ENCODE data around the gene TP53TG3.
"Not testable (repeated sequence)": the region's sequence is repeated elsewhere in the genome, so short reads cannot be mapped to it uniquely, and the experiment has no call there.

DNA sequence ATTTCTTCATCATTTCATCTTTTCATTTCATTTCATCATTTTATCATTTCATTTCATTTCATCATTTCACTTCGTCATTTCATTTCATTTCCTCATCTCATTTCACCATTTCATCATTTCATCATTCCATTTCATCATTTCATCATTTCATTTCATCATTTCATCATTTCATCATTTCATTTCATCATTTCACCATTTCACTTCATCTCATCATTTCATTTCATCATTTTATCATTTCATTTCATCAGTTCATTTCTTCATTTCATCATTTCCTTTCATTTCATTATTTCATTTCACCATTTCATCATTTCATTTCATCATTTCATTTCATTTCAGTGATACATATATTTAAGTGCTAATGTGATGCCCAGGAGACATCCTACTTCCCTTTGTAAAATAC lies 28.4 kb downstream of the TP53TG3 start:
- not testable (repeated sequence) for TF ChIP-seq POLR2A (IDR thresholded peaks at IDR 0.05)
- TF ChIP-seq, protein P1, sequence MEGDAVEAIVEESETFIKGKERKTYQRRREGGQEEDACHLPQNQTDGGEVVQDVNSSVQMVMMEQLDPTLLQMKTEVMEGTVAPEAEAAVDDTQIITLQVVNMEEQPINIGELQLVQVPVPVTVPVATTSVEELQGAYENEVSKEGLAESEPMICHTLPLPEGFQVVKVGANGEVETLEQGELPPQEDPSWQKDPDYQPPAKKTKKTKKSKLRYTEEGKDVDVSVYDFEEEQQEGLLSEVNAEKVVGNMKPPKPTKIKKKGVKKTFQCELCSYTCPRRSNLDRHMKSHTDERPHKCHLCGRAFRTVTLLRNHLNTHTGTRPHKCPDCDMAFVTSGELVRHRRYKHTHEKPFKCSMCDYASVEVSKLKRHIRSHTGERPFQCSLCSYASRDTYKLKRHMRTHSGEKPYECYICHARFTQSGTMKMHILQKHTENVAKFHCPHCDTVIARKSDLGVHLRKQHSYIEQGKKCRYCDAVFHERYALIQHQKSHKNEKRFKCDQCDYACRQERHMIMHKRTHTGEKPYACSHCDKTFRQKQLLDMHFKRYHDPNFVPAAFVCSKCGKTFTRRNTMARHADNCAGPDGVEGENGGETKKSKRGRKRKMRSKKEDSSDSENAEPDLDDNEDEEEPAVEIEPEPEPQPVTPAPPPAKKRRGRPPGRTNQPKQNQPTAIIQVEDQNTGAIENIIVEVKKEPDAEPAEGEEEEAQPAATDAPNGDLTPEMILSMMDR (IDR thresholded peaks at IDR 0.05), result not testable (repeated sequence)
